T-helper 17 cell (primary cell): Measurements from ENCODE around the gene CLCN4. TPM values are rescaled to one million over a fixed set of nuclear protein-coding genes. Genes with fewer than 3 reads are reported as not detected.

Experiments used
- ATAC-seq: fragments of 150-1000 bp; cut with Tn5 transposase; 2 replicates; pipeline ENCODE4 v1.10.0; 2021; ENCODE audit warnings: mild to moderate bottlenecking, moderate library complexity
- DNase-seq, 3 donors: peaks; one replicate each; pipeline versions ENCODE4 v3.0.0 to v3.0.0-alpha.2; 2020 to 2021
- H3K9me3 ChIP-seq: one replicate; pipeline ENCODE4 v1.7.0; 2013; ENCODE audit warnings: low read length, mild to moderate bottlenecking; ENCODE audit not compliant: control insufficient read depth, poor library complexity, severe bottlenecking
- H3K27ac Mint-ChIP-seq: one replicate; pipeline ENCODE4 v1.8.0; 2022; ENCODE audit warnings: mild to moderate bottlenecking, moderate library complexity, mixed read lengths
- H3K27me3 Mint-ChIP-seq: one replicate; pipeline ENCODE4 v1.8.0; 2022; ENCODE audit warnings: mixed read lengths
- H3K36me3 Mint-ChIP-seq: one replicate; pipeline ENCODE4 v1.8.0; 2022; ENCODE audit warnings: low read depth, mixed read lengths
- H3K4me1 Mint-ChIP-seq: one replicate; pipeline ENCODE4 v1.8.0; 2022; ENCODE audit warnings: mild to moderate bottlenecking, mixed read lengths
- H3K4me3 Mint-ChIP-seq: one replicate; pipeline ENCODE4 v1.8.0; 2022; ENCODE audit warnings: mild to moderate bottlenecking, moderate library complexity, mixed read lengths
- total RNA-seq, 4 donors: library from RNA in 2 of 4; stranded (reverse) in 2 of 4; gene quantifications; one replicate each; pipeline ENCODE4 v1.2.3 and lab custom pipeline; 2022 to 2026

CLCN4 gene
- total RNA-seq, 2 donors from 2014 or later: 0.37 to 3.3 TPM

- peaks cover 15% of the 10 kb centered on the region for H3K27me3 Mint-ChIP-seq
- no peaks in the 10 kb centered on the region for H3K36me3 Mint-ChIP-seq
- H3K4me3 Mint-ChIP-seq: no peak overlapping the region
- ATAC-seq (no peak), DNase-seq (no peak)
- H3K4me1 Mint-ChIP-seq: peaks cover 3% of the 10 kb centered on the region
- H3K27ac Mint-ChIP-seq: no peak overlapping the region
- H3K9me3 ChIP-seq: no peaks in the 10 kb centered on the region
Observed at GRCh38 chrX:10195425-10195824, 38.6 kb downstream of the CLCN4 start.

GRCh38 chrX:10195947-10196346 is 39.2 kb downstream of the CLCN4 start:
- H3K36me3 Mint-ChIP-seq: no peaks in the 10 kb centered on the region
- ATAC-seq (no peak), DNase-seq (no peak)
- no peaks in the 10 kb centered on the region for H3K9me3 ChIP-seq
- no peak overlapping the region for H3K27ac Mint-ChIP-seq
- no peak overlapping the region for H3K4me3 Mint-ChIP-seq
- H3K4me1 Mint-ChIP-seq: peaks cover 3% of the 10 kb centered on the region
- peaks cover 15% of the 10 kb centered on the region for H3K27me3 Mint-ChIP-seq

- H3K9me3 ChIP-seq: no peaks in the 10 kb centered on the region
- H3K4me3 Mint-ChIP-seq: no peak overlapping the region
- H3K36me3 Mint-ChIP-seq: no peaks in the 10 kb centered on the region
- H3K27me3 Mint-ChIP-seq: peaks cover 15% of the 10 kb centered on the region
- no peak overlapping the region for H3K27ac Mint-ChIP-seq
- peaks cover 3% of the 10 kb centered on the region for H3K4me1 Mint-ChIP-seq
- DNase-seq (no peak), ATAC-seq (no peak)
Observed at GRCh38 chrX:10197279-10198210, 40.8 kb downstream of the CLCN4 start.

GRCh38 chrX:10198254-10198653 is 41.5 kb downstream of the CLCN4 start:
- Mint-ChIP-seq H3K27ac (no peak overlapping the region), H3K27me3 (peaks cover 10% of the 10 kb centered on the region), H3K36me3 (no peaks in the 10 kb centered on the region), H3K4me3 (no peak overlapping the region), H3K4me1 (peaks cover 3% of the 10 kb centered on the region)
- no peaks in the 10 kb centered on the region for H3K9me3 ChIP-seq
- DNase-seq (no peak), ATAC-seq (no peak)

GRCh38 chrX:10199212-10199611 is 42.4 kb downstream of the CLCN4 start:
- Mint-ChIP-seq H3K27me3 (peaks cover 10% of the 10 kb centered on the region), H3K4me3 (no peak overlapping the region), H3K27ac (no peak overlapping the region), H3K36me3 (no peaks in the 10 kb centered on the region), H3K4me1 (peaks cover 3% of the 10 kb centered on the region)
- H3K9me3 ChIP-seq: no peaks in the 10 kb centered on the region
- ATAC-seq (peak; percentile 66), DNase-seq (no peak)

GRCh38 chrX:10203617-10204016 is 46.8 kb downstream of the CLCN4 start:
- no peak for ATAC-seq
- DNase-seq: no peak
- Mint-ChIP-seq H3K27ac (no peak overlapping the region), H3K4me3 (no peak overlapping the region), H3K4me1 (peaks cover 3% of the 10 kb centered on the region), H3K36me3 (no peaks in the 10 kb centered on the region), H3K27me3 (peaks cover 7% of the 10 kb centered on the region)
- H3K9me3 ChIP-seq: no peaks in the 10 kb centered on the region

GRCh38 chrX:10206317-10206716 is 49.5 kb downstream of the CLCN4 start:
- H3K4me1 Mint-ChIP-seq: no peaks in the 10 kb centered on the region
- H3K4me3 Mint-ChIP-seq: no peak overlapping the region
- H3K36me3 Mint-ChIP-seq: no peaks in the 10 kb centered on the region
- H3K27ac Mint-ChIP-seq: no peak overlapping the region
- no peak for DNase-seq
- no peaks in the 10 kb centered on the region for H3K27me3 Mint-ChIP-seq
- ATAC-seq: no peak
- no peaks in the 10 kb centered on the region for H3K9me3 ChIP-seq

- no peak for DNase-seq
- Mint-ChIP-seq H3K4me1 (no peaks in the 10 kb centered on the region), H3K27ac (no peak overlapping the region), H3K27me3 (no peaks in the 10 kb centered on the region), H3K4me3 (no peak overlapping the region), H3K36me3 (no peaks in the 10 kb centered on the region)
- ATAC-seq: no peak
- H3K9me3 ChIP-seq: no peaks in the 10 kb centered on the region
Observed at GRCh38 chrX:10208281-10208856, 51.6 kb downstream of the CLCN4 start.

GRCh38 chrX:10208953-10209352 is 52.2 kb downstream of the CLCN4 start:
- Mint-ChIP-seq H3K4me3 (no peak overlapping the region), H3K36me3 (no peaks in the 10 kb centered on the region), H3K4me1 (no peaks in the 10 kb centered on the region), H3K27me3 (no peaks in the 10 kb centered on the region), H3K27ac (no peak overlapping the region)
- ATAC-seq (no peak), DNase-seq (no peak)
- no peaks in the 10 kb centered on the region for H3K9me3 ChIP-seq

- H3K36me3 Mint-ChIP-seq: no peaks in the 10 kb centered on the region
Observed at GRCh38 chrX:10212395-10212794, 55.6 kb downstream of the CLCN4 start.

GRCh38 chrX:10213716-10214115 is 56.9 kb downstream of the CLCN4 start:
- ATAC-seq (no peak), DNase-seq (no peak)
- H3K27me3 Mint-ChIP-seq: no peaks in the 10 kb centered on the region
- no peaks in the 10 kb centered on the region for H3K36me3 Mint-ChIP-seq
- H3K27ac Mint-ChIP-seq: no peak overlapping the region
- no peak overlapping the region for H3K4me3 Mint-ChIP-seq
- no peaks in the 10 kb centered on the region for H3K4me1 Mint-ChIP-seq
- H3K9me3 ChIP-seq: no peaks in the 10 kb centered on the region

More at GRCh38 chrX:10212395-10212794, 55.6 kb downstream of the CLCN4 start:
- no peak for DNase-seq
- Mint-ChIP-seq H3K4me1 (no peaks in the 10 kb centered on the region), H3K27ac (no peak overlapping the region), H3K27me3 (no peaks in the 10 kb centered on the region), H3K4me3 (no peak overlapping the region)
- H3K9me3 ChIP-seq: no peaks in the 10 kb centered on the region
- ATAC-seq: no peak

- no peak overlapping the region for H3K27ac Mint-ChIP-seq
- no peaks in the 10 kb centered on the region for H3K4me1 Mint-ChIP-seq
- no peaks in the 10 kb centered on the region for H3K36me3 Mint-ChIP-seq
- DNase-seq (no peak), ATAC-seq (no peak)
- no peaks in the 10 kb centered on the region for H3K27me3 Mint-ChIP-seq
- no peak overlapping the region for H3K4me3 Mint-ChIP-seq
- no peaks in the 10 kb centered on the region for H3K9me3 ChIP-seq
Observed at GRCh38 chrX:10216208-10216607, 59.4 kb downstream of the CLCN4 start.

GRCh38 chrX:10217198-10217597 is 60.4 kb downstream of the CLCN4 start:
- no peaks in the 10 kb centered on the region for H3K36me3 Mint-ChIP-seq
- H3K9me3 ChIP-seq: no peaks in the 10 kb centered on the region
- H3K4me1 Mint-ChIP-seq: no peaks in the 10 kb centered on the region
- no peak for ATAC-seq
- H3K4me3 Mint-ChIP-seq: no peak overlapping the region
- H3K27me3 Mint-ChIP-seq: no peaks in the 10 kb centered on the region
- no peak overlapping the region for H3K27ac Mint-ChIP-seq
- DNase-seq: no peak

- no peaks in the 10 kb centered on the region for H3K36me3 Mint-ChIP-seq
- H3K27me3 Mint-ChIP-seq: no peaks in the 10 kb centered on the region
- H3K9me3 ChIP-seq: no peaks in the 10 kb centered on the region
- ATAC-seq: no peak
- H3K4me3 Mint-ChIP-seq: no peak overlapping the region
- H3K27ac Mint-ChIP-seq: no peak overlapping the region
- DNase-seq: no peak
- no peaks in the 10 kb centered on the region for H3K4me1 Mint-ChIP-seq
Observed at GRCh38 chrX:10221651-10222050, 64.9 kb downstream of the CLCN4 start.
